ENCODE data around the gene EPHA4.

Gene EPHA4

DNA sequence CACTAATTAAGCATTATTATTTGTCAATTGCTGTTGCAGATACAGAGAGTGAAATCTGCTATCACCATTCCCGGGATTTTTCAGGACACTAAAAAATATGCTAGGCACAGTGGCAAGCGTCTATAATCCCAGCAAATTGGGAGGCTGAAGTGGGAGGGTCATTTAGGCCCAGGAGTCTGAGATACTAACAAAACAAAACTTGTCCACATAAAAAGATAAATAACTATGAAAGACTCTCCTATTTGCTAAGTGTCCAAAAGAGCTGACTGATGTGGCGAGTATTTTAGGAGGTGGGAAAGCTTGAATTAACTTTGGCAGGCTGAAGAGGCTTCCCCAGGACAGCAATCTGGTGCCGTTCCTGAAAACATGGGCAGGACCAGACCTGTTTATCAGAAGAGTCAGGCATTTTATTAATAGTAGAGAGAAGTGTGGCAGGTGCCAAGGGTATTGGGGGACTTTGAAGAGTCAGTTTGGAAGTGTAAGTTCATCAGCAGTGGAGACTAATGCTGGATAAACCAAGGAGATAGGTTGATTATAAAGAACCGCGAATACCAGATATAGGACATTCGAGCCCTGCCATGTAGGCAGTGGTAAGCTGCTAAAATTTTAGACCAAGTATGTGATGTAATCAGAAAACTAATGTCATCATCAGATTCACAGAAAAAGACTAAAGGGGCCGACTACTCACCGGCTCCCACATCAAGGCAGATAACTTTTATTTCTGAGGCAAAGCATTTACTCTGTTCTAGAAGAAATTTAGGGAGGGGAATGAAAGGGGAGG, 201.8 kb downstream of the EPHA4 start:
- DNase-seq (ENCODE audit: low read depth in 2 of 3, low spot score in 1 of 3), result no peak
